Vein endothelial cell (primary cell): ENCODE data around the gene LARP4. TPM values are rescaled to one million over a fixed set of nuclear protein-coding genes. Genes with fewer than 3 reads are reported as not detected.

ENCODE experiments used
- total RNA-seq: library from RNA; depleted of rRNA; stranded (reverse); fragments of >200 nt; gene quantifications from 2 replicates; pipeline ENCODE4 v1.2.3, GENCODE V29; 2012

LARP4 gene
- 48.3 and 50.3 TPM in 2 replicates for total RNA-seq

GRCh38 chr12:50400638-50401499, at the start of gene LARP4:
LARP4 (plus strand) TSS chr12:50400885; CDS start chr12:50401011, 126 bp downstream.

GRCh38 chr12:50504798-50505674, 104.4 kb downstream of the LARP4 start, which contains the start of gene DIP2B:
DIP2B (plus strand) TSS chr12:50504985; CDS start chr12:50505141, 156 bp downstream.

Other genes with a start within 250 kb of the LARP4 start
- 27.8 and 35.1 TPM in 2 replicates for gene CERS5, start 233.5 kb upstream of the LARP4 start, total RNA-seq
- gene LIMA1, start 117.4 kb upstream of the LARP4 start, total RNA-seq: 128 and 139 TPM in 2 replicates
- gene FAM186A, start 4.3 kb upstream of the LARP4 start, total RNA-seq: not detected in 2 replicates
- gene DIP2B, start 104.1 kb downstream of the LARP4 start, total RNA-seq: 38.2 and 54.2 TPM in 2 replicates